ENCODE measurements around the gene ATRNL1.
"Not testable (repeated sequence)": the region's sequence is repeated elsewhere in the genome, so short reads cannot be mapped to it uniquely, and the experiment has no call there.

ATRNL1 gene

DNA sequence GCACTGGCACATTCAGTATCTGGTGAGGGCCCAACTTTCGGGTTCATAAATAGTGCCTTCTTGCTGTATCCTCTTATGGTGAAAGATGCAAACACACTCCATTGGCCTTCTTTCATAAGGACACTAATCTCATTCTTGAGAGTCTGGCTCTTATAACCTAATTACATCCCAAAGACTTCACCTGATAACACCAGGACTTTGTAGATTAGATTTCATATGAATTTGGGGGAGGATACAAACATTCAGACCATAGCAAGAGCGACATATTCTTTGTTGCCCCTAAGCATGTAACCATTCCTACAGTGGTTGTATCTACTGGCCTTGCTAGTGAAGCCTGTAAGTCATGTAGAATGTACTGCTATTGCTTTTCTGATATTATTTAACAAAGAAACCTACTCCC, 654.6 kb downstream of the ATRNL1 start:
- no peak for DNase-seq (ENCODE audit: low read depth in 2 of 2)

DNA sequence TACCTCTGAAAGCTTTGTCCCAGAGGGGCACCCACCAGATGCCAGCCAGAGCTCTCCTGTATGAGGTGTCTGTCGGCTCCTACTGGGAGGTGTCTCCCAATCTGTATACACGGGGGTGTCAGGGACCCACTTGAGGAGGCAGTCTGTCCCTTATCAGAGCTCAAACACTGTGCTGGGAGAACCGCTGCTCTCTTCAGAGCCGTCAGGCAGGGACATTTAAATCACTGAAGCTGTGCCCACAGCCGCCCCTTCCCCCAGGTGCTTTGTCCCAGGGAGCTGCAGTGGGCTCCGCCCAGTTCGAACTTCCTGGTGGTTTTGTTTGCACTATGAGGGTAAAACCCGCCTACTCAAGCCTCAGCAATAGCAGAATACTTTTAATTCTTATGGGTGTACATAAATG, 665.3 kb downstream of the ATRNL1 start:
- DNase-seq (ENCODE audit: low read depth in 2 of 2) = not testable (repeated sequence)

GRCh38 chr10:115760131-115760530, 667.0 kb downstream of the ATRNL1 start:
- DNase-seq (ENCODE audit: low read depth in 2 of 2) = no peak

GRCh38 chr10:115761166-115761565, 668.0 kb downstream of the ATRNL1 start:
- no peak for DNase-seq (ENCODE audit: low read depth in 2 of 2)

- DNase-seq (ENCODE audit: low read depth in 2 of 2) = no peak
These were observed 668.9 kb downstream of the ATRNL1 start for GRCh38 chr10:115762029-115762428.

DNA sequence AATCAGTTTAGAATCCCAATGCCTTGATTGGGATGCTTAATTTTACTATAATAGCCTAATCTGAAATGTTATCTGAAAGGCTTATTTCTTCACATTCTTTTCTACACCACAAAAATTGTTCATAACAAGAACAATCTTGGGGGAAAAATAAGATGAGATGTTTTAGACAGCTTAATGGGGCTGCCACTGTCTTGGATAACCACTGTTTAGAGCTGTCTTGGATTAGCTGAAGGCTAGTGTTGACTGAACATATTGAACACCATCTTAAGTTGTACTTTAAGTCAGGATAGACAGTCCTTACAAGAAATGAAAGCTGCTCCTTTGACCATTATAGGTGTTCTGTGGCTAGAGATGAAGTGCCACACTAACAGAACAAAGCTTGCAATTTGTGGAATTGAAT, 678.6 kb downstream of the ATRNL1 start:
- DNase-seq (ENCODE audit: low read depth in 2 of 2) = no peak

DNA sequence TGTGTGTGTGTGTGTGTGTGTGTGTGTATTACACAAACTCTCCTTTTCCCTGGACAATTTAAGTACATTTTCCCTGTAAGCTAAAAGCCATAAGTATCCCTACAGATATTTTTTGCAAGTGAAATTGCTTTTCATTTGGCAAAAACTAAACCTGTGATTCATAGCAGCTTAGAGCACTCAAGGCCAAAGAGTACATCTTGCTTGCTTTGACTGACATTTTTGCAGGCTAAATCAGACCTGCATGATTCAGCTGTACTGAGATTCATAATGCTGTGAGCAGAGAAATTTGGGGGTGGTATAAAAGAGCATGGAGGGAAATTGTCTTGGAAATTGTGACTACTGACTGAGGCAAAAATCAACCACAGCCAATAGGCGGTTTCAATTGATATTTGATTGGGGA, 679.4 kb downstream of the ATRNL1 start:
- DNase-seq (ENCODE audit: low read depth in 2 of 2) = no peak

DNA sequence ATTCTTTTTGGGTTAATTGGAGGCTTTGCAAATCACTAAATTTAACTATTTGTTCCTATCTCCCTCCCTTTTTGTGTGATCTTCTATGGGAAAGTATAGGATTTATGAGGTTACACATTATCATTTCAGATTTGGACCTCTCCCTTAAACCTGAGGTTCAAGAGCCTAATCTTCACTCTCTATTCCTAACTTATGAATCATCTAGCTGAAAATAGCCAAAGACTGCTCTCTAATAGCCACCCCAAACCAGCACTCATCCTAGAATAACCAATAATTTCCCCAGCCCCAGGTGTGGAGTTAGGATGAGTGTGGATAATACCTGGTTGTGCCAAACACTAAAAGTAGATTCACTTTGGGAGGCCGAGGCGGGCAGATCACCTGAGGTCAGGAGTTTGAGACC, 680.7 kb downstream of the ATRNL1 start:
- DNase-seq (ENCODE audit: low read depth in 2 of 2) = no peak

- DNase-seq (ENCODE audit: low read depth in 2 of 2) = no peak
These were observed 681.6 kb downstream of the ATRNL1 start for GRCh38 chr10:115774721-115775120.

GRCh38 chr10:115777646-115778045, 684.5 kb downstream of the ATRNL1 start:
- no peak for DNase-seq (ENCODE audit: low read depth in 2 of 2)

GRCh38 chr10:115790220-115790619, 697.1 kb downstream of the ATRNL1 start:
- DNase-seq (ENCODE audit: low read depth in 2 of 2) = no peak

- no peak for DNase-seq (ENCODE audit: low read depth in 2 of 2)
These were observed 702.8 kb downstream of the ATRNL1 start for GRCh38 chr10:115795964-115796363.

DNA sequence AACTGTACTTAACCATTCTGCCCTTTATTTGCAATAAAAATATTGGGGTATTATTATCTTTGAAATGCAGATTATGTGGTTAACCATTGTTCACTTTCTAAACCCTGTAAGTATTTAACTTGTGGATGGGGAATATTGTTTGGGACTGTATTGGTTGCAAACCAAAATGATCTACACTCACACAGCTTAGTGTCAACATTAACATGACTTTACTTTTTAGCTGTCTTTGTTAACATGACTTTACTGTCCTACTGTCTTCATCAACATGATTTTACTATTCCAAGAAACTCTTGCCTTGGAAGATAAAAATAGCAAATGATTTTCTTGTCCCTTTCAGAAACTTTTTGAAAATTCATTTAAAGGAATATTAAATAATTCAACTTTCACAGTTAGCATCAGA, 708.3 kb downstream of the ATRNL1 start:
- DNase-seq (ENCODE audit: low read depth in 2 of 2) = no peak

DNA sequence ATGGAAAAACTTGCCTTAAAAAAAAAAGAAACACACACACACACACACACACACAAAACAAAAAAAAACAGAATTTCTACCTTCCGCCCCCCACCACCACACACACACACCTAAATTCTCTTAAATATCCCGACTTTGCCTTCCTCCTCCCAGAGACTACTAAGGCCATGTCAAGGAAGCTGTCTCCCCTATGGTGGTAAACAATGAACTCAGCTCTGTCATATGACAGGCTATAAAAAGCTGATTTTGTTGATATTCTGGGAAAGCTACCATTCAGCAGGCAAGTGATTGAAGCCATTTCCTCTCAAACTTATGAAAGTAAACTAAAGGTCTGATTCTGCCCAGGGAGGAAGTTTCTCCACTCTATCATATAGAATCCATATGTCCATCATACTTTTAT, 708.8 kb downstream of the ATRNL1 start:
- no peak for DNase-seq (ENCODE audit: low read depth in 2 of 2)

DNA sequence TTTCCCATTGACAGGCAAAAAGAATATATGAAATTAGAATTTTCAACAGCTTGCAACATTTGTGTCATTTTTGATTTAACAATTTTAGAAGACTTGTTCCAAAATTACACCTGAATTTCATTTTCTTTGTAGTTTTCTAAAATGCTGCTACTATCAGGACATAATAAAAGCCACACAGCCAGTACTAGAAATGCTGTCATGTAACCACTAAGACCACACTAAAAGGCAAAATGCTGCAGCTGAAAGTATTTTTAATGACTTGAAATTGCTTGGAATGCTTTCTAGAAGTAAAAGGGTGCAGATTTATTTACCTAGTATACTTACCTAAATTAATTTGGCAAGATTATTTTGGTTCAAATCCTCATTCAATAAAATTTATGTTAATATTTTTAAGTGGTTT, 709.7 kb downstream of the ATRNL1 start:
- no peak for DNase-seq (ENCODE audit: low read depth in 2 of 2)

GRCh38 chr10:115814542-115814941, 721.4 kb downstream of the ATRNL1 start:
- no peak for DNase-seq (ENCODE audit: low read depth in 2 of 2)

GRCh38 chr10:115818012-115818411, 724.8 kb downstream of the ATRNL1 start:
- no peak for DNase-seq (ENCODE audit: low read depth in 2 of 2)

DNA sequence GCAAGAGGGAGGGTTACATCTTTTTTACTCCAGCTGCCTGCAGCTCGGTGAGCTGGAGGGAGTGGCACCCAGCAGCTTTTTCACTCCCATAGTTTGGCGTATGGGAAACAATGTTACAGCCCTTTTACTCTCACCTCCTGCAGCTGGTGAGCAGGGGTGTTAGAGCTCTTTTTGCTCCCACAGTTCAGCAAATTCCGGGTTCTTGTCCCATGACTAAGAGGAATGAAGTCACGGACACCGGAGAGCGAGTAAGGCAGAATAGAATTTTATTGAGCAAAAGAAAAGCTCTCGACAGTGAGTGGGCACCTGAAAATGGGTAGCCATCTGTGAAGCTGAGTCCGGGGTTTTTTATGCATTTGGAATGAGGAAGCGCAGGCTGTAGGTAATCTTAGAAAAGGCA, 733.2 kb downstream of the ATRNL1 start:
- DNase-seq (ENCODE audit: low read depth in 2 of 2) = no peak

GRCh38 chr10:115827231-115828009, 734.3 kb downstream of the ATRNL1 start:
- no peak for DNase-seq (ENCODE audit: low read depth in 2 of 2)

- DNase-seq (ENCODE audit: low read depth in 2 of 2) = not testable (repeated sequence)
These were observed 735.0 kb downstream of the ATRNL1 start for GRCh38 chr10:115828182-115828581.

GRCh38 chr10:115829521-115830205, 736.5 kb downstream of the ATRNL1 start:
- no peak for DNase-seq (ENCODE audit: low read depth in 2 of 2)

DNA sequence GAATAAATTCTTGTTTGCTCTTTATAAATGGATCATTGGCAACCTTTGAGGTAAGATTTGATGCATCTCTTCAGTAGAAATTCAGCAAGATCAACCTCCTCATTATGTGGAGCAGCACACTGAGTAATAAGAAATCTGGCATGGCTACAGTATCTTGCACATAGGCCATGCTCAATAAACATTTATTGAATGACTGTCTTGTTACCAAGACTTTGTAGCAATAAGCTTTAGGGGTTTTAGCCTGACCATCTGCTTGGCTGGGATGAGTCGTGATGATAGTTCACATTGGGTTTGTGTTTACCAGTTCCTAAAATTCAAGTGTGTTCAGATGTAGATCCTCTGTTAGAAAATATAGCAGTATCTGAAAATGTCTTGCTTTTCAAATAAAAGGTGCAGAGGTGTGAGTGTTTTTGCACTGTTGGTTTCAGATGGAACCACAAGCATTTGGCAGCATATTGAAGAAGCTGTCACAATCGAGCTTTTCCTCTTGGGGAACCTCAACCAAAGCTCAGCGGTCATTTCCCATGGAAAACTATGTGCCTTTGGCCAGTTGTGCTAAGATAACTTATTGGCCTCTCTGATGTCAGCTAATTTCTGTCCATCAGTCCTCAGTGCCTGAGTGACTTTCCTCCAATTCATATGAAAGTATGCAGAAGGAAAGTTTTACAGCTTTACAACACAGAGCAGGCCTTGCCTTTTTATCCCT, 737.3 kb downstream of the ATRNL1 start:
- no peak for DNase-seq (ENCODE audit: low read depth in 2 of 2)

DNA sequence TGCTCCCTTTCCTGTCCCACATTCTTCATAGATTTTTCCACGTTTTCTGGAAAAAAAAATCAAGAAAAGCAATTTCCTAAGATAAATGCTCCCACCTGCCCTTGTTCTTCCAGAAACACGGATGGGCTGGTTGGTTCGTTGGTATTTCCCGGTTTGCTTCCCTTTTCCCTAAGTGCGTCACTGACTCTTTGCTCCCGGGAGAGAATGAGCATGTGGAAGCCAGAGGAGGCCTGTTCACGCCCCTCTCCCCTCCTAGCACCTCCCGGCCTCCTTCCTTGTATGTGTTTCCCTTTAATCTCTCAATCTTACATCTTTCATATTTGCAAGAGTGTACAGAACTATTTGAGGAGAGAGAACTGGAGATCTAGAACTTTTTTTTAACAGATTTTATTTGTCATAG, 737.9 kb downstream of the ATRNL1 start:
- DNase-seq (ENCODE audit: low read depth in 2 of 2) = no peak

Data from stimulated activated CD4-positive, alpha-beta T cell treated with anti-CD3 and anti-CD28 coated beads, Interleukin-12 subunit alpha, Interleukin-12 subunit beta, amount 100 ng/mL, for 24 hours (primary cell).